ENCODE results near the gene WNT5A. TPM values are rescaled to one million over a fixed set of nuclear protein-coding genes. Genes with fewer than 3 reads are reported as not detected.
A peak's percentile ranks its signal among the peaks of the same experiment; 100 is the strongest.

The WNT5A gene
- total RNA-seq, 1 donor from 2014 or later: 3.3 TPM

DNA sequence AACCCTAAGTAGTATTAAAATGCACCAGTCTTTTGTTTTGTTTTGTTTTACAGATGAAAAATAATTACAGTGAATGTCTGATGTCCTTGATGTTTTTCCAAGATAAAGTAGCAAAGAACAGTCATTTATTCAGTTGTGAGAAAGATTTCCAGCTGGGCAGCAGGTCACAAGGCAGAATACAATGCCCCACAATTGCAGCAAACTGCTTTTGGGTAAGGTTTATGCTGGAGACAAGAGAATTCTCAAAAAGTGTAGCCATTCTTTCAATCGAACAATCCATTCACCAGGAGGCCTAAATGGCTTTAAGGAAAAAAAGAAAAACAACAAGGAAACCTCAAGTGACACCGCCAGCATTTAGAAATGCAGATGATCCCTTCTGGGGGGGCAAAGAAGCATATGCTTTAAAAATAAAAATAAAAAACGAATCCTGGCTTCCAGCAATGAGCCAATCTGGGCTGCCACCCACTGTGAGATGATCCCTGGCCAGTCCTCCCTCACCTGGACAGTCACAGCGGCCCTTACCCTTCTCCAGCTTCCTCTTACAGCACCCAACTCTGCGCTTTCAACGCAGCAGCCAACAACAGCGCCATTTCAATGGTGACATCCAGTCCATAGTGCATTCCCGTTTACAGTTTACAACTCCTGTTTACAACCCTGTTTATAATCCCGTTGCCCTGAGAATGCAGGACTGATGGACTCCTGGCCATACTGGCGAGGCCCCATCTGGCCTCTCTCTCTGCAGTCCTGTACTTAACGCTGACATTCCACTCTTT lies 25.7 kb upstream of the WNT5A start:
- H3K36me3 Mint-ChIP-seq: no peaks in the 10 kb centered on the region
- no peak for DNase-seq (ENCODE audit: low spot score)
- Histone ChIP-seq H3F3A (ENCODE audit: low read depth) (peaks cover 12% of the 10 kb centered on the region), H3K4me1 (peaks cover 21% of the 10 kb centered on the region), H3K9me3 (ENCODE audit: low read depth) (no peaks in the 10 kb centered on the region), H3K27me3 (no peaks in the 10 kb centered on the region), H2AFZ (replicated peaks) (no peak overlapping the region), H4K20me1 (ENCODE audit: low read depth) (no peaks in the 10 kb centered on the region), H3K36me3 (no peaks in the 10 kb centered on the region), H3K9ac (no peak overlapping the region), H3K4me3 (no peak overlapping the region), H3K4me2 (peak overlapping the region; percentile 42), H3K27ac (no peak overlapping the region), H3K79me2 (ENCODE audit: low read depth) (no peaks in the 10 kb centered on the region)
- H3K4me3 Mint-ChIP-seq: no peak overlapping the region
- H3K9me3 Mint-ChIP-seq: no peaks in the 10 kb centered on the region
- TF ChIP-seq EZH2 (IDR thresholded peaks at IDR 0.05) (no peak), EZH2phosphoT487 (IDR thresholded peaks at IDR 0.05) (no peak)
- TF ChIP-seq, protein P1, sequence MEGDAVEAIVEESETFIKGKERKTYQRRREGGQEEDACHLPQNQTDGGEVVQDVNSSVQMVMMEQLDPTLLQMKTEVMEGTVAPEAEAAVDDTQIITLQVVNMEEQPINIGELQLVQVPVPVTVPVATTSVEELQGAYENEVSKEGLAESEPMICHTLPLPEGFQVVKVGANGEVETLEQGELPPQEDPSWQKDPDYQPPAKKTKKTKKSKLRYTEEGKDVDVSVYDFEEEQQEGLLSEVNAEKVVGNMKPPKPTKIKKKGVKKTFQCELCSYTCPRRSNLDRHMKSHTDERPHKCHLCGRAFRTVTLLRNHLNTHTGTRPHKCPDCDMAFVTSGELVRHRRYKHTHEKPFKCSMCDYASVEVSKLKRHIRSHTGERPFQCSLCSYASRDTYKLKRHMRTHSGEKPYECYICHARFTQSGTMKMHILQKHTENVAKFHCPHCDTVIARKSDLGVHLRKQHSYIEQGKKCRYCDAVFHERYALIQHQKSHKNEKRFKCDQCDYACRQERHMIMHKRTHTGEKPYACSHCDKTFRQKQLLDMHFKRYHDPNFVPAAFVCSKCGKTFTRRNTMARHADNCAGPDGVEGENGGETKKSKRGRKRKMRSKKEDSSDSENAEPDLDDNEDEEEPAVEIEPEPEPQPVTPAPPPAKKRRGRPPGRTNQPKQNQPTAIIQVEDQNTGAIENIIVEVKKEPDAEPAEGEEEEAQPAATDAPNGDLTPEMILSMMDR (IDR thresholded peaks at IDR 0.05): no peak
- peak overlapping the region; percentile 11 for H3K27ac Mint-ChIP-seq
- H3K4me1 Mint-ChIP-seq: peaks cover 45% of the 10 kb centered on the region
- H3K27me3 Mint-ChIP-seq (ENCODE audit: insufficient read depth, low read depth): peaks cover 2% of the 10 kb centered on the region

DNA sequence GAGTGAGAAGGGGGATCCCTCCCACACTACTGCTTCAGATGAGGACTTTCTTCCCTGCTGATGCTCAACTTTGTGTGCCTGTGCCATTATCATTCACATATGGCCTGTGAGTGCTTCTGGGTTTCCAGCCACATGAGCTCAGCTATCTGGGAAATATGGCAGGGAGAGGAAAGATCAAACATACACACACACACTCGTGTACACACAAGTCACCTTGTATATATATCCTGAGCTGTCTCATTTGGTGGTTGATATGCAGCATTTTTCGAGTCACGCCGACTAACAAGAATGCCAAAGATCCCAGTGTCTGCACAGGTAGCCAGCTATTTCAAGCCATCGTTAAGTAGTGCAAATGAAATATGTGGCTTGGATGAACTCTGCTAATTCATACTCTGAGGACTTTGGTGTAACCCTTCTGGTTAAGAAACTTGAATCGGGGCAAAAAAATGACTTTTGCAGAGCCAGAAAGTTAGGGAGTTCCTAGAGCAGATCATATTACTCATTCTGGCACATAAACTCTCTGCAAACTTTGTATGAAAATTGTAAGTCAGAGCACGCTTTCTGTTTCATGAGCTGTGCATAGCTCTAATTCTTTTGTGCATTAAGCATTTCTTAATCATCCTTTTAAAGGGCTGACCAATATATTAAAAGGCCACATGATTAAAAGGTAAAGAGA lies 24.9 kb upstream of the WNT5A start:
- no peak overlapping the region for H3K9ac ChIP-seq
- Mint-ChIP-seq H3K4me3 (no peak overlapping the region), H3K36me3 (no peaks in the 10 kb centered on the region), H3K9me3 (no peaks in the 10 kb centered on the region), H3K4me1 (peaks cover 43% of the 10 kb centered on the region), H3K27ac (no peak overlapping the region), H3K27me3 (ENCODE audit: insufficient read depth, low read depth) (peaks cover 2% of the 10 kb centered on the region)
- no peaks in the 10 kb centered on the region for H3K9me3 ChIP-seq (ENCODE audit: low read depth)
- H3K36me3 ChIP-seq: no peaks in the 10 kb centered on the region
- no peak overlapping the region for H3K27ac ChIP-seq
- peaks cover 12% of the 10 kb centered on the region for H3F3A ChIP-seq (ENCODE audit: low read depth)
- no peak overlapping the region for H3K4me3 ChIP-seq
- H2AFZ ChIP-seq (replicated peaks): no peak overlapping the region
- no peaks in the 10 kb centered on the region for H3K27me3 ChIP-seq
- no peaks in the 10 kb centered on the region for H3K79me2 ChIP-seq (ENCODE audit: low read depth)
- H3K4me2 ChIP-seq: peak overlapping the region; percentile 42
- TF ChIP-seq, protein P1 (IDR thresholded peaks at IDR 0.05): no peak
- TF ChIP-seq EZH2phosphoT487 (IDR thresholded peaks at IDR 0.05): no peak
- TF ChIP-seq EZH2 (IDR thresholded peaks at IDR 0.05): no peak
- no peaks in the 10 kb centered on the region for H4K20me1 ChIP-seq (ENCODE audit: low read depth)
- peaks cover 21% of the 10 kb centered on the region for H3K4me1 ChIP-seq
- DNase-seq (ENCODE audit: low spot score): no peak

DNA sequence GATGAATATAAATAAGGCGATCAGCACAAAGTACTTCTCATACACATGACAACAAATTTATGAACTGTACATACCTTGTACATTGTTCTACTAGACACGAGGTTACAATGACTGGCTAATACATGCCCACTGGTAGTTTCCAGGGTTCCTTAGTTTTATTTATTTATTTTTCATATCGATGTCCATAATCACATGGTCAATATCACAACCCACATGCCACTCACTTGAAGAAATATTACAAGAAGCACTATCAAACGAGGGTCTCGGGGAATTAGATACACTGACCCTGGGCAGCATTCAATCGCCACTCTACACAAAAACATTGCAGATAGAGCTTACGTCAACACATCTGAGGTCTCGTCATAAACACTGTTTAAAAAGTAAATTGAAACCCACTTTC lies 21.2 kb upstream of the WNT5A start:
- peaks cover 2% of the 10 kb centered on the region for H3K27me3 Mint-ChIP-seq (ENCODE audit: insufficient read depth, low read depth)
- Histone ChIP-seq H3K9ac (no peak overlapping the region), H3K9me3 (ENCODE audit: low read depth) (no peaks in the 10 kb centered on the region), H3K27ac (no peak overlapping the region), H3K79me2 (ENCODE audit: low read depth) (no peaks in the 10 kb centered on the region), H2AFZ (replicated peaks) (no peak overlapping the region), H4K20me1 (ENCODE audit: low read depth) (no peaks in the 10 kb centered on the region), H3K4me2 (no peak overlapping the region), H3K27me3 (no peaks in the 10 kb centered on the region), H3K4me1 (peaks cover 16% of the 10 kb centered on the region), H3K36me3 (no peaks in the 10 kb centered on the region), H3K4me3 (no peak overlapping the region), H3F3A (ENCODE audit: low read depth) (peaks cover 12% of the 10 kb centered on the region)
- DNase-seq (ENCODE audit: low spot score): no peak
- H3K9me3 Mint-ChIP-seq: no peaks in the 10 kb centered on the region
- no peak overlapping the region for H3K27ac Mint-ChIP-seq
- H3K4me1 Mint-ChIP-seq: peaks cover 31% of the 10 kb centered on the region
- no peak overlapping the region for H3K4me3 Mint-ChIP-seq
- TF ChIP-seq, protein P1 (IDR thresholded peaks at IDR 0.05): no peak
- no peak for TF ChIP-seq EZH2phosphoT487 (IDR thresholded peaks at IDR 0.05)
- TF ChIP-seq EZH2 (IDR thresholded peaks at IDR 0.05): no peak
- H3K36me3 Mint-ChIP-seq: no peaks in the 10 kb centered on the region

All from neural progenitor cell (in vitro differentiated cells).